ENCODE measurements around the gene PPIL1. TPM values are rescaled to one million over a fixed set of nuclear protein-coding genes. Genes with fewer than 3 reads are reported as not detected.

PPIL1 gene
- polyA plus RNA-seq, 1 donor from 2014 or later: 104 TPM

DNA sequence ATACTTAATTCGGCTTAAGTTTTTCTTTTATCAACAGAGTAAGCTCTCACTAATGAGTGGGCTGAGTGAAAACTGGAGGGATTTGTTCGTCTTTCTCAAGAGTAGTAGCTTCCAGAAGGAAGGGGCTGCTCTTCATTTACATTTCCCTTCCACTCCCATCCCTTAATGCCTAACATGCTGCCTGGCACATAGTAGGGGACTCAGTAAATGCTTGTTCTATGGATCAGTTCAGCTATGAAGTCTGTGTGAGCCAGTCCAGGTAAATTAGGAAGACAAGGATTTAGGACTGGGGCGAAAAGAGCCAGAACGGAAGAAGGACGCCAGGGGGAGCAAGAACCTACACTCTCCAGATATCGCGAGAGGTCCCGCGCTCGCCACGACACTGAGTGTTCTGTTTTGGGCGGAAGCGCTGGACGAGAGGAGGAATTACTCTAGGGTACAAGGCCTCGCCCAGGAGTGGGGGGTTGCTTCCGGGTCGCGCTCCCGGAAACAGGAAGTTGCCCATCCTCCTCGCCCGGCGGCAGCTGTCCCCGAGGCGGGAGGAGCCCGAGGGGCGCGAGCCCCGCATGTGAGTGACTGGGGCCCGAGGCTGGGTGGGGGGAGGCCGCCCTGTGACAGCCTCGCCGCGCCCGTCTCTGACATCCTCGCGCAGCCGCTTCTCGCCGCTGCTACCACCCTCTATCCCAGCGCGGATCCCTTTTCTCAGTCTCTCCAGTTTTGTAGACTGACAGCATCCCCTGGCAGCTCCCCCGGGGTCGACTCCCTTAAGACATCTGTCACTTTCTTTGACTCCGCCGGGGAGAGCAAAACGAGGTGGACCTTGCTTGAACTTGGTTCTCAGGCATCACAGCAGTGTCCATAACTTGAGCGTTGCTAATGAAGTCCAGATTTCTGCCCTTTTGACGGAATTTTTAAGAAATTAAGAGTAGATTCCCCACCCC, 11.1 kb upstream of the PPIL1 start, which contains the start of gene C6orf89:
TSS of gene C6orf89 (plus strand) at position 492 of the 941 bp plus-strand sequence. CDS start 13,493 bp downstream, outside the sequence.
- Histone ChIP-seq H3K4me2 (ENCODE audit: low read length) (peak within 1 kb of the TSS; percentile 94), H3K27ac (ENCODE audit: low read length) (peak within 1 kb of the TSS; percentile 77), H3F3A (ENCODE audit: insufficient read depth, low read length, poor library complexity, severe bottlenecking) (peaks cover 3% of the 10 kb centered on the region), H3K4me3 (ENCODE audit: low read length) (peak within 1 kb of the TSS; percentile 92), H3K36me3 (ENCODE audit: insufficient read depth, low read length) (no peaks in the 10 kb centered on the region), H2AFZ (ENCODE audit: low read depth, low read length) (peak within 1 kb of the TSS; percentile 99), H4K20me1 (ENCODE audit: insufficient read depth) (no peaks in the 10 kb centered on the region), H3K27me3 (ENCODE audit: insufficient read depth, low read depth, low read length) (no peaks in the 10 kb centered on the region), H3K79me2 (replicated peaks; ENCODE audit: insufficient read depth, low read length) (peaks cover 10% of the 10 kb centered on the region), H3K9ac (ENCODE audit: low read length) (peak within 1 kb of the TSS; percentile 82), H3K9me2 (ENCODE audit: insufficient read depth, low read length) (no peaks in the 10 kb centered on the region), H3K9me3 (ENCODE audit: low read length) (no peaks in the 10 kb centered on the region)
- peak; percentile 89 for TF ChIP-seq MXI1 (conservative IDR thresholded peaks at IDR 0.05; ENCODE audit: poor library complexity, severe bottlenecking)
- peak; percentile 98 for TF ChIP-seq SMC3 (conservative IDR thresholded peaks at IDR 0.05; ENCODE audit: poor library complexity)
- TF ChIP-seq EP300 (conservative IDR thresholded peaks at IDR 0.05; ENCODE audit: poor library complexity, severe bottlenecking): peak; percentile 80
- TF ChIP-seq, protein P1, sequence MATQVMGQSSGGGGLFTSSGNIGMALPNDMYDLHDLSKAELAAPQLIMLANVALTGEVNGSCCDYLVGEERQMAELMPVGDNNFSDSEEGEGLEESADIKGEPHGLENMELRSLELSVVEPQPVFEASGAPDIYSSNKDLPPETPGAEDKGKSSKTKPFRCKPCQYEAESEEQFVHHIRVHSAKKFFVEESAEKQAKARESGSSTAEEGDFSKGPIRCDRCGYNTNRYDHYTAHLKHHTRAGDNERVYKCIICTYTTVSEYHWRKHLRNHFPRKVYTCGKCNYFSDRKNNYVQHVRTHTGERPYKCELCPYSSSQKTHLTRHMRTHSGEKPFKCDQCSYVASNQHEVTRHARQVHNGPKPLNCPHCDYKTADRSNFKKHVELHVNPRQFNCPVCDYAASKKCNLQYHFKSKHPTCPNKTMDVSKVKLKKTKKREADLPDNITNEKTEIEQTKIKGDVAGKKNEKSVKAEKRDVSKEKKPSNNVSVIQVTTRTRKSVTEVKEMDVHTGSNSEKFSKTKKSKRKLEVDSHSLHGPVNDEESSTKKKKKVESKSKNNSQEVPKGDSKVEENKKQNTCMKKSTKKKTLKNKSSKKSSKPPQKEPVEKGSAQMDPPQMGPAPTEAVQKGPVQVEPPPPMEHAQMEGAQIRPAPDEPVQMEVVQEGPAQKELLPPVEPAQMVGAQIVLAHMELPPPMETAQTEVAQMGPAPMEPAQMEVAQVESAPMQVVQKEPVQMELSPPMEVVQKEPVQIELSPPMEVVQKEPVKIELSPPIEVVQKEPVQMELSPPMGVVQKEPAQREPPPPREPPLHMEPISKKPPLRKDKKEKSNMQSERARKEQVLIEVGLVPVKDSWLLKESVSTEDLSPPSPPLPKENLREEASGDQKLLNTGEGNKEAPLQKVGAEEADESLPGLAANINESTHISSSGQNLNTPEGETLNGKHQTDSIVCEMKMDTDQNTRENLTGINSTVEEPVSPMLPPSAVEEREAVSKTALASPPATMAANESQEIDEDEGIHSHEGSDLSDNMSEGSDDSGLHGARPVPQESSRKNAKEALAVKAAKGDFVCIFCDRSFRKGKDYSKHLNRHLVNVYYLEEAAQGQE (IDR thresholded peaks at IDR 0.05; ENCODE audit: borderline replicate concordance): peak; percentile 16
- TF ChIP-seq POLR2AphosphoS5 (IDR thresholded peaks at IDR 0.05): peak; percentile 86
- TF ChIP-seq TAF1 (IDR thresholded peaks at IDR 0.05; ENCODE audit: low read depth): no peak
- TF ChIP-seq, protein P2, sequence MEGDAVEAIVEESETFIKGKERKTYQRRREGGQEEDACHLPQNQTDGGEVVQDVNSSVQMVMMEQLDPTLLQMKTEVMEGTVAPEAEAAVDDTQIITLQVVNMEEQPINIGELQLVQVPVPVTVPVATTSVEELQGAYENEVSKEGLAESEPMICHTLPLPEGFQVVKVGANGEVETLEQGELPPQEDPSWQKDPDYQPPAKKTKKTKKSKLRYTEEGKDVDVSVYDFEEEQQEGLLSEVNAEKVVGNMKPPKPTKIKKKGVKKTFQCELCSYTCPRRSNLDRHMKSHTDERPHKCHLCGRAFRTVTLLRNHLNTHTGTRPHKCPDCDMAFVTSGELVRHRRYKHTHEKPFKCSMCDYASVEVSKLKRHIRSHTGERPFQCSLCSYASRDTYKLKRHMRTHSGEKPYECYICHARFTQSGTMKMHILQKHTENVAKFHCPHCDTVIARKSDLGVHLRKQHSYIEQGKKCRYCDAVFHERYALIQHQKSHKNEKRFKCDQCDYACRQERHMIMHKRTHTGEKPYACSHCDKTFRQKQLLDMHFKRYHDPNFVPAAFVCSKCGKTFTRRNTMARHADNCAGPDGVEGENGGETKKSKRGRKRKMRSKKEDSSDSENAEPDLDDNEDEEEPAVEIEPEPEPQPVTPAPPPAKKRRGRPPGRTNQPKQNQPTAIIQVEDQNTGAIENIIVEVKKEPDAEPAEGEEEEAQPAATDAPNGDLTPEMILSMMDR (IDR thresholded peaks at IDR 0.05; ENCODE audit: poor library complexity, severe bottlenecking): peak; percentile 99
- no peak for TF ChIP-seq EZH2 (IDR thresholded peaks at IDR 0.05; ENCODE audit: borderline replicate concordance, insufficient read depth, low read length, poor library complexity, severe bottlenecking)
- peak; percentile 82 for TF ChIP-seq RAD21 (conservative IDR thresholded peaks at IDR 0.05)

DNA sequence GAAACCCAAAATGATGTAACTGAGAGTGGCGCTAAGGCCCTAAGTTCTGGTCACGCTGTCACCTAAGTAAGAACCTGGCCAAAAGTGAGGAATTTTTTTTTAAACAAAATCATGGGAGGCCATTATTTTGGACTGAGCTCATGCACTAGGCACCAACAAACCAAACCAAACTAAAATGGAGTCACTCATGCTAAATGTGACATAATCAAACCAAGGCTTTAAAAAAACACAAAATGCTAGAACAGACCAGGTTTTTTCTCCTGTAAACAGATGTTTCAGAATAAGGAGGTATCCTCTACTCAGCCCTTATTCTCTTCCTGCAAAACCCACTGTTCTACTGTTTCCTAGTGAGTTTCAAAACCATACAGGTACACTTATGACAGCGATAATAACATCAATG, 10.0 kb upstream of the PPIL1 start:
- H3K79me2 ChIP-seq (replicated peaks; ENCODE audit: insufficient read depth, low read length): peaks cover 10% of the 10 kb centered on the region
- H3K27me3 ChIP-seq (ENCODE audit: insufficient read depth, low read depth, low read length): no peaks in the 10 kb centered on the region
- H2AFZ ChIP-seq (ENCODE audit: low read depth, low read length): no peak overlapping the region
- H3K36me3 ChIP-seq (ENCODE audit: insufficient read depth, low read length): no peaks in the 10 kb centered on the region
- TF ChIP-seq EZH2 (IDR thresholded peaks at IDR 0.05; ENCODE audit: borderline replicate concordance, insufficient read depth, low read length, poor library complexity, severe bottlenecking) (no peak), TAF1 (IDR thresholded peaks at IDR 0.05; ENCODE audit: low read depth) (no peak), SMC3 (conservative IDR thresholded peaks at IDR 0.05; ENCODE audit: poor library complexity) (no peak), RAD21 (conservative IDR thresholded peaks at IDR 0.05) (no peak), MXI1 (conservative IDR thresholded peaks at IDR 0.05; ENCODE audit: poor library complexity, severe bottlenecking) (no peak), POLR2AphosphoS5 (IDR thresholded peaks at IDR 0.05) (no peak)
- TF ChIP-seq, protein P1 (IDR thresholded peaks at IDR 0.05; ENCODE audit: borderline replicate concordance): no peak
- H3K9me2 ChIP-seq (ENCODE audit: insufficient read depth, low read length): no peaks in the 10 kb centered on the region
- no peak overlapping the region for H3K9ac ChIP-seq (ENCODE audit: low read length)
- H4K20me1 ChIP-seq (ENCODE audit: insufficient read depth): no peaks in the 10 kb centered on the region
- H3K27ac ChIP-seq (ENCODE audit: low read length): no peak overlapping the region
- no peak overlapping the region for H3K4me3 ChIP-seq (ENCODE audit: low read length)
- no peak overlapping the region for H3K4me2 ChIP-seq (ENCODE audit: low read length)
- H3K9me3 ChIP-seq (ENCODE audit: low read length): no peaks in the 10 kb centered on the region
- H3F3A ChIP-seq (ENCODE audit: insufficient read depth, low read length, poor library complexity, severe bottlenecking): peaks cover 3% of the 10 kb centered on the region

Data from neural cell (in vitro differentiated cells).